Gastrocnemius medialis (tissue), 4 donors: ENCODE data around the gene MRAS. TPM values are rescaled to one million over a fixed set of nuclear protein-coding genes. Genes with fewer than 3 reads are reported as not detected.
A peak's percentile ranks its signal among the peaks of the same experiment; 100 is the strongest.

Experiments used
- ATAC-seq, 2 donors: fragments of 150-250 bp; one replicate each; pipeline ENCODE4 v1.9.1; 2016
- DNase-seq, 2 donors: peaks; one replicate each; pipeline ENCODE4 v3.0.0-alpha.2; 2019
- H3K27ac ChIP-seq, 4 donors: fragments of 200-600 bp; sonication (generic); 1 replicate in 1 of 4; 2 replicates in 3 of 4; pipeline ENCODE4 v1.5.1; 2016 to 2018; ENCODE audit warnings: mild to moderate bottlenecking in 2 of 4, moderate library complexity in 1 of 4
- H3K27me3 ChIP-seq, 3 donors: fragments of 200-600 bp; sonication (generic) in 2 of 3; 1 replicate in 1 of 3; 2 replicates in 2 of 3; pipeline versions ENCODE4 v1.5.1 to v1.6.0; 2016 to 2019; ENCODE audit warnings: mild to moderate bottlenecking in 1 of 3, moderate library complexity in 1 of 3
- H3K36me3 ChIP-seq, 2 donors: fragments of 200-600 bp; sonication (generic) in 1 of 2; one replicate each; pipeline ENCODE4 v1.5.1; 2017 to 2018
- H3K4me1 ChIP-seq, 2 donors: fragments of 200-600 bp; sonication (generic) in 1 of 2; one replicate each; pipeline ENCODE4 v1.5.1; 2016 to 2017; ENCODE audit warnings: mild to moderate bottlenecking in 2 of 2
- H3K4me3 ChIP-seq, 4 donors: fragments of 200-600 bp; sonication (generic) in 3 of 4; 1 replicate in 1 of 4; 2 replicates in 3 of 4; pipeline ENCODE4 v1.5.1; 2016 to 2019; ENCODE audit warnings: mild to moderate bottlenecking in 2 of 4
- H3K9me3 ChIP-seq, 3 donors: fragments of 200-600 bp; sonication (generic) in 2 of 3; 1 replicate in 1 of 3; 2 replicates in 2 of 3; pipeline ENCODE4 v1.5.1; 2016 to 2019
- CTCF ChIP-seq, 5 experiments: fragments of 450-650 bp in 3 of 5; fragments of 200-600 bp in 2 of 5; sonication (generic) in 2 of 5; IDR thresholded peaks in 4 of 5; conservative IDR thresholded peaks in 1 of 5; 1 replicate in 4 of 5; 2 replicates in 1 of 5; pipeline ENCODE4 v1.5.1; 2016 to 2019; ENCODE audit warnings: antibody characterized with exemption in 5 of 5, mild to moderate bottlenecking in 3 of 5, moderate library complexity in 3 of 5
- POLR2A ChIP-seq, 2 donors: fragments of 450-650 bp; IDR thresholded peaks; one replicate each; pipeline ENCODE4 v1.6.1; 2017; ENCODE audit warnings: antibody characterized with exemption in 2 of 2, mild to moderate bottlenecking in 2 of 2, moderate library complexity in 2 of 2
- in situ Hi-C, 4 donors: fragments of 200-750 bp; cut with MboI; loops; one replicate each; pipeline versions ENCODE4 v1.15.0 to v1.8.0; 2017; ENCODE audit warnings: low sequenced_read_pairs in 4 of 4
- intact Hi-C: fragments of 100-400 bp; cut with DNase I; formaldehyde crosslinking; loops from one replicate; pipeline ENCODE4 v1.15.1; 2023; ENCODE audit warnings: low total_unique reads
- total RNA-seq, 4 donors: library from RNA; depleted of rRNA; stranded (reverse); fragments of >200 nt; gene quantifications; one replicate each; pipeline versions ENCODE4 v1.1.0 to v1.2.3, GENCODE V29; 2016

MRAS gene
- total RNA-seq, 4 donors from 2014 or later: 45.8 to 149 (median 57.7) TPM

- DNase-seq (no peak), ATAC-seq (peak in 1 of 2 donors; percentile 52)
- Histone ChIP-seq H3K27ac (no peak overlapping the region), H3K4me1 (no peaks in the 10 kb centered on the region), H3K27me3 (no peaks in the 10 kb centered on the region), H3K36me3 (no peaks in the 10 kb centered on the region), H3K4me3 (no peak overlapping the region), H3K9me3 (no peaks in the 10 kb centered on the region)
- in situ Hi-C loops (no loop called here), intact Hi-C loops (no loop called here)
- TF ChIP-seq CTCF (IDR thresholded peaks at IDR 0.05 in 4 of 5, conservative IDR thresholded peaks at IDR 0.05 in 1 of 5) (no peak), POLR2A (IDR thresholded peaks at IDR 0.05) (no peak)
These were observed 94.1 kb downstream of the MRAS start for GRCh38 chr3:138442433-138442832.

GRCh38 chr3:138443091-138443490, 94.7 kb downstream of the MRAS start:
- no peak for DNase-seq
- TF ChIP-seq CTCF (IDR thresholded peaks at IDR 0.05 in 4 of 5, conservative IDR thresholded peaks at IDR 0.05 in 1 of 5): no peak
- H3K27me3 ChIP-seq: no peaks in the 10 kb centered on the region
- in situ Hi-C loops: no loop called here
- ATAC-seq: no peak
- H3K4me1 ChIP-seq: no peaks in the 10 kb centered on the region
- no peak overlapping the region for H3K4me3 ChIP-seq
- no peaks in the 10 kb centered on the region for H3K36me3 ChIP-seq
- H3K9me3 ChIP-seq: no peaks in the 10 kb centered on the region
- intact Hi-C loops: no loop called here
- H3K27ac ChIP-seq: no peak overlapping the region

- Histone ChIP-seq H3K4me1 (no peaks in the 10 kb centered on the region), H3K4me3 (no peak overlapping the region), H3K36me3 (no peaks in the 10 kb centered on the region), H3K27me3 (no peaks in the 10 kb centered on the region), H3K9me3 (no peaks in the 10 kb centered on the region), H3K27ac (no peak overlapping the region)
- in situ Hi-C loops (no loop called here), intact Hi-C loops (no loop called here)
- DNase-seq (no peak), ATAC-seq (no peak)
- TF ChIP-seq POLR2A (IDR thresholded peaks at IDR 0.05) (no peak), CTCF (IDR thresholded peaks at IDR 0.05 in 4 of 5, conservative IDR thresholded peaks at IDR 0.05 in 1 of 5) (no peak)
These were observed 95.4 kb downstream of the MRAS start for GRCh38 chr3:138443521-138444503.

- Histone ChIP-seq H3K36me3 (no peaks in the 10 kb centered on the region), H3K27me3 (no peaks in the 10 kb centered on the region), H3K4me3 (no peak overlapping the region), H3K4me1 (no peaks in the 10 kb centered on the region), H3K27ac (no peak overlapping the region), H3K9me3 (no peaks in the 10 kb centered on the region)
- intact Hi-C loops (no loop called here), in situ Hi-C loops (no loop called here)
- TF ChIP-seq POLR2A (IDR thresholded peaks at IDR 0.05) (no peak), CTCF (IDR thresholded peaks at IDR 0.05 in 4 of 5, conservative IDR thresholded peaks at IDR 0.05 in 1 of 5) (no peak)
- no peak for DNase-seq
- ATAC-seq: no peak
These were observed 96.9 kb downstream of the MRAS start for GRCh38 chr3:138445236-138445635.
